ENCODE measurements around the gene FEM1A. TPM values are rescaled to one million over a fixed set of nuclear protein-coding genes. Genes with fewer than 3 reads are reported as not detected.

The FEM1A gene
- total and polyA plus RNA-seq, 2 of the 13 experiments (the other 11 are each of a cell fraction or from before 2014, with no cell fraction given), result 3.2 to 10.8 TPM

GRCh38 chr19:4768934-4769777 is 22.4 kb upstream of the FEM1A start (continued):
- peak; percentile 98 for TF ChIP-seq RBAK (CRISPR knock-in tag; IDR thresholded peaks at IDR 0.05)
- peak; percentile 82; the same call in 1 of the 2 replicates for TF ChIP-seq ZNF24 (IDR thresholded peaks at IDR 0.05)
- TF ChIP-seq DDIT3 (CRISPR knock-in tag; IDR thresholded peaks at IDR 0.05), result peak; percentile 97
- TF ChIP-seq ZBTB46 (CRISPR knock-in tag; IDR thresholded peaks at IDR 0.05; ENCODE audit: borderline replicate concordance), result no peak
- peak; percentile 100 for TF ChIP-seq ZNF350 (CRISPR knock-in tag; IDR thresholded peaks at IDR 0.05; ENCODE audit: borderline replicate concordance, low read depth)
- peak; percentile 100 for TF ChIP-seq ZNF230 (CRISPR knock-in tag; IDR thresholded peaks at IDR 0.05)
- TF ChIP-seq HMGXB3 (CRISPR knock-in tag; IDR thresholded peaks at IDR 0.05; ENCODE audit: borderline replicate concordance), result peak; percentile 99
- TF ChIP-seq BRCA1 (CRISPR knock-in tag; IDR thresholded peaks at IDR 0.05), result peak; percentile 100
- TF ChIP-seq ZNF546 (CRISPR knock-in tag; conservative IDR thresholded peaks at IDR 0.05), result peak; percentile 100
- TF ChIP-seq HNRNPL (IDR thresholded peaks at IDR 0.05; ENCODE audit: low read depth, low read length), result no peak
- peak; percentile 100 for TF ChIP-seq ZNF333 (CRISPR knock-in tag; IDR thresholded peaks at IDR 0.05; ENCODE audit: borderline replicate concordance)
- peak; percentile 99 for TF ChIP-seq JDP2 (CRISPR knock-in tag; IDR thresholded peaks at IDR 0.05; ENCODE audit: borderline replicate concordance)
- TF ChIP-seq ZNF317 (CRISPR knock-in tag; IDR thresholded peaks at IDR 0.05), result peak; percentile 98
- TF ChIP-seq ZFYVE20 (CRISPR knock-in tag; IDR thresholded peaks at IDR 0.05; ENCODE audit: borderline replicate concordance, low read depth), result peak; percentile 100
- TF ChIP-seq CCDC6 (CRISPR knock-in tag; IDR thresholded peaks at IDR 0.05), result peak; percentile 100
- TF ChIP-seq ZNF281 (CRISPR knock-in tag; IDR thresholded peaks at IDR 0.05; ENCODE audit: borderline replicate concordance), result peak; percentile 98
- TF ChIP-seq ATF6 (CRISPR knock-in tag; conservative IDR thresholded peaks at IDR 0.05), result peak; percentile 100
